ENCODE measurements around the gene ERGIC1.
A peak's percentile ranks its signal among the peaks of the same experiment; 100 is the strongest.

Gene ERGIC1

GRCh38 chr5:172866802-172867748, 33.0 kb downstream of the ERGIC1 start:
- peak; percentile 65 for DNase-seq

- DNase-seq: no peak
Observed at GRCh38 chr5:172867761-172868435, 33.8 kb downstream of the ERGIC1 start.

GRCh38 chr5:172868436-172868923, 34.4 kb downstream of the ERGIC1 start:
- DNase-seq: no peak

GRCh38 chr5:172868924-172869591, 35.0 kb downstream of the ERGIC1 start:
- DNase-seq: peak; percentile 64

- no peak for DNase-seq
Observed at GRCh38 chr5:172869691-172870090, 35.6 kb downstream of the ERGIC1 start.

GRCh38 chr5:172870291-172870714, 36.3 kb downstream of the ERGIC1 start:
- DNase-seq: peak; percentile 70

- no peak for DNase-seq
Observed at GRCh38 chr5:172870715-172871461, 36.8 kb downstream of the ERGIC1 start.

GRCh38 chr5:172871536-172871935, 37.5 kb downstream of the ERGIC1 start:
- no peak for DNase-seq

- DNase-seq: no peak
Observed at GRCh38 chr5:172871982-172872381, 37.9 kb downstream of the ERGIC1 start.

GRCh38 chr5:172872997-172873491, 39.0 kb downstream of the ERGIC1 start:
- DNase-seq: peak; percentile 93

- DNase-seq: no peak
Observed at GRCh38 chr5:172873513-172873912, 39.5 kb downstream of the ERGIC1 start.

- DNase-seq: no peak
Observed at GRCh38 chr5:172874647-172875504, 40.8 kb downstream of the ERGIC1 start.

GRCh38 chr5:172875505-172876279, 41.6 kb downstream of the ERGIC1 start:
- DNase-seq: no peak

- no peak for DNase-seq
Observed at GRCh38 chr5:172876578-172876977, 42.5 kb downstream of the ERGIC1 start.

GRCh38 chr5:172877466-172878260, 43.6 kb downstream of the ERGIC1 start:
- no peak for DNase-seq

GRCh38 chr5:172878585-172878932, 44.5 kb downstream of the ERGIC1 start:
- DNase-seq: no peak

- DNase-seq: peak; percentile 70
Observed at GRCh38 chr5:172878933-172879752, 45.1 kb downstream of the ERGIC1 start.

- DNase-seq: no peak
Observed at GRCh38 chr5:172881691-172882370, 47.8 kb downstream of the ERGIC1 start.
